Transverse colon (tissue), 4 donors: ENCODE measurements around the gene RASSF4. TPM values are rescaled to one million over a fixed set of nuclear protein-coding genes. Genes with fewer than 3 reads are reported as not detected.

Experiments used
- DNase-seq: peaks from one replicate; pipeline ENCODE4 v3.0.0-alpha.2; 2019
- H3K27ac ChIP-seq, 4 donors: fragments of 200-600 bp; sonication (generic); 2 replicates each; pipeline ENCODE4 v1.5.1; 2016 to 2018; ENCODE audit warnings: inconsistent platforms in 4 of 4
- H3K27me3 ChIP-seq: fragments of 200-600 bp; sonication (generic); 2 replicates; pipeline ENCODE4 v1.5.1; 2017; ENCODE audit warnings: inconsistent platforms
- H3K36me3 ChIP-seq, 4 donors: fragments of 200-600 bp; sonication (generic); 2 replicates each; pipeline ENCODE4 v1.5.1; 2017 to 2019; ENCODE audit warnings: inconsistent platforms in 4 of 4
- H3K4me1 ChIP-seq, 4 donors: fragments of 200-600 bp; sonication (generic); 2 replicates each; pipeline ENCODE4 v1.5.1; 2017 to 2020; ENCODE audit warnings: inconsistent platforms in 4 of 4
- H3K4me3 ChIP-seq, 4 donors: fragments of 200-600 bp; sonication (generic); 1 replicate in 1 of 4; 2 replicates in 3 of 4; pipeline versions ENCODE4 v1.5.1 to v1.6.1; 2017 to 2019; ENCODE audit warnings: inconsistent platforms in 4 of 4
- H3K9me3 ChIP-seq, 2 donors: fragments of 200-600 bp; sonication (generic); 2 replicates each; pipeline ENCODE4 v1.5.1; 2017 to 2019; ENCODE audit warnings: inconsistent platforms in 2 of 2
- EP300 ChIP-seq: sonication (generic); formaldehyde crosslinking; IDR thresholded peaks from one replicate; pipeline ENCODE4 v1.6.1; 2017; ENCODE audit warnings: antibody characterized with exemption, low read depth
- POLR2A ChIP-seq: fragments of 450-650 bp; IDR thresholded peaks from one replicate; pipeline ENCODE4 v1.6.1; 2016; ENCODE audit warnings: antibody characterized with exemption, mild to moderate bottlenecking, moderate library complexity
- POLR2AphosphoS5 ChIP-seq, 3 donors: sonication (generic); formaldehyde crosslinking; IDR thresholded peaks; one replicate each; pipeline ENCODE4 v1.6.1; 2016; ENCODE audit warnings: antibody characterized with exemption in 3 of 3
- WGBS, 2 donors: methylation state at CpG; one replicate each; pipeline ENCODE4 v1.1.5; 2018; ENCODE audit warnings: low coverage in 1 of 2; 5-methylcytosine and 5-hydroxymethylcytosine counted together
- in situ Hi-C, 4 donors: fragments of 200-750 bp; cut with MboI; loops; one replicate each; pipeline versions ENCODE4 v1.15.0 to v1.15.1; 2017; ENCODE audit warnings: low sequenced_read_pairs in 3 of 4, low pct_ligation_motif_present in 1 of 4, low pct_unique_long_range_greater_than_20kb in 1 of 4
- intact Hi-C: fragments of 100-400 bp; cut with DNase I; formaldehyde crosslinking; loops from one replicate; pipeline ENCODE4 v1.15.1; 2023; ENCODE audit warnings: low total_unique reads
- total RNA-seq, 4 donors: library from RNA; depleted of rRNA; stranded (reverse); fragments of >200 nt; gene quantifications; one replicate each; pipeline ENCODE4 v1.1.0, GENCODE V29; 2016
- TF ChIP-seq, protein P1 (sequence below), 5 experiments: fragments of 200-600 bp in 3 of 5; fragments of 450-650 bp in 2 of 5; sonication (generic) in 3 of 5; IDR thresholded peaks; 1 replicate in 2 of 5; 2 replicates in 3 of 5; pipeline ENCODE4 v1.5.1; 2016 to 2017; ENCODE audit warnings: antibody characterized with exemption in 5 of 5, inconsistent platforms in 3 of 5, mild to moderate bottlenecking in 2 of 5, moderate library complexity in 1 of 5

The RASSF4 gene
- total RNA-seq, 4 donors from 2014 or later = 26.8 to 37.8 (median 27.5) TPM

DNA sequence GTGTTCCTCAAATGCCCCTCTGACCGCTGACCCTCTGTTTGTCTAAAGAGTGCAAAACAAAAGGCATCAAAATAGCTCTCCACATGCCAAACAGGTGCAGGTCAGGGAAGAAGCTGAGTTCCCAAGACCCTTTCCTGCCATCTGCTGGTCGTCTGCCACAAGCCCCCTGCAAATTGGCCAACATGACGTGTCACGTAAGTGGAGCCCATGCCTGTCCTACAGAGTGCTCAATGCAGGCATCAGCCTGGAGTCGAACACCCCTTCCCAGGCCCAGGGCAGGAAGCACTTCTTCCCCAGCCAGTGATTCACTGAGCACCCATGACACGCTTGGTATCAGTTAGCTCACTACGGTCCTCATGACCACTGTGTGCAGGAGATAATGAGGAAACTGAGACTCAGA, 34.4 kb upstream of the RASSF4 start:
- 56% methylated on average over 7 of the region's 7 CpGs; no CpG with 5 or more reads in 1 of the 2 donors for WGBS, 2 donors
- H3K4me1 ChIP-seq = no peaks in the 10 kb centered on the region
- intact Hi-C loops = no loop called here
- H3K27me3 ChIP-seq = no peaks in the 10 kb centered on the region
- DNase-seq = no peak
- H3K9me3 ChIP-seq = no peaks in the 10 kb centered on the region
- TF ChIP-seq POLR2AphosphoS5 (IDR thresholded peaks at IDR 0.05) = no peak
- TF ChIP-seq, protein P1, sequence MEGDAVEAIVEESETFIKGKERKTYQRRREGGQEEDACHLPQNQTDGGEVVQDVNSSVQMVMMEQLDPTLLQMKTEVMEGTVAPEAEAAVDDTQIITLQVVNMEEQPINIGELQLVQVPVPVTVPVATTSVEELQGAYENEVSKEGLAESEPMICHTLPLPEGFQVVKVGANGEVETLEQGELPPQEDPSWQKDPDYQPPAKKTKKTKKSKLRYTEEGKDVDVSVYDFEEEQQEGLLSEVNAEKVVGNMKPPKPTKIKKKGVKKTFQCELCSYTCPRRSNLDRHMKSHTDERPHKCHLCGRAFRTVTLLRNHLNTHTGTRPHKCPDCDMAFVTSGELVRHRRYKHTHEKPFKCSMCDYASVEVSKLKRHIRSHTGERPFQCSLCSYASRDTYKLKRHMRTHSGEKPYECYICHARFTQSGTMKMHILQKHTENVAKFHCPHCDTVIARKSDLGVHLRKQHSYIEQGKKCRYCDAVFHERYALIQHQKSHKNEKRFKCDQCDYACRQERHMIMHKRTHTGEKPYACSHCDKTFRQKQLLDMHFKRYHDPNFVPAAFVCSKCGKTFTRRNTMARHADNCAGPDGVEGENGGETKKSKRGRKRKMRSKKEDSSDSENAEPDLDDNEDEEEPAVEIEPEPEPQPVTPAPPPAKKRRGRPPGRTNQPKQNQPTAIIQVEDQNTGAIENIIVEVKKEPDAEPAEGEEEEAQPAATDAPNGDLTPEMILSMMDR (IDR thresholded peaks at IDR 0.05) = peak in 1 of 5 experiments; percentile 12
- no peak overlapping the region for H3K27ac ChIP-seq
- H3K4me3 ChIP-seq = no peak overlapping the region
- in situ Hi-C loops = no loop called here
- no peaks in the 10 kb centered on the region for H3K36me3 ChIP-seq

DNA sequence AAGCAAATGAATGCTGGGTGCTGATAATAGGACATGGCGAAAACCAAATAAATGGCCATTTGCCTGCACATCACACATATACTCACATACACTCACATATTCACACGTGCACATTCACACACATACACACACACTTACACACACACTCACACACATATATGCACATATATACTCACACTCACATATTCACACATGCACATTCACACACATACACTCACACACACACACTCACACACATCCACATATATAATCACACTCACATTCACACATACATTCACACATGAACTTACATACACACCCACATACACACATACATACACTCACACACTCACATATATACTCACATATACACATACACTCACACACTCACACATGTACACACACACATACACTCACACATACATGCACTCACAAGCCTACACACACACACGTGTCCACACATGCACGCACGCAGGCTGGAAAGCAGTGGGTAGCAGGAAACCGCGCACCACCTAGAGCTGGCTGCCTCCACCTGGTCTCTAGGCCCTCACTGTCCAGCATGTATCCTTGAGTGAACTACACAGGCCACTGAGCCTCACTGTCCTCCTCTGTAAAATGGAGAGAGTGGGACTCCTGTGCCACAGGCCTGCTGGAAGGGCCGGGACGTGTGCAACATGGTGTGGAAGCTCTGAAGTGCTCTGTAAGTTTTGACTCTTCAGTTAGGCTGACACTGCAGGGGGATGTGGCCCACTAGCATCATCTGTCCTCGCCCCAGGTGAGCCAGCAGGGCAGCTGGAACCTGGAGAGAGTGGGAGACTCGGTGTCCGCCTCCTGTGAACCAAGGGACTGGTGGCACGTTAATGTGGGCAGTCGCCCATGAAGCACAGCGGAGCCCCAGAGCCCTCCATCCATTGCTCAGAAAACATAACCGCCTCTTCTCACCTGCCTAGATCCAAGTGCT, 33.5 kb upstream of the RASSF4 start:
- TF ChIP-seq POLR2A = no peak
- TF ChIP-seq POLR2AphosphoS5 (IDR thresholded peaks at IDR 0.05) = no peak
- Histone ChIP-seq H3K9me3 (no peaks in the 10 kb centered on the region), H3K27ac (no peak overlapping the region), H3K4me1 (no peaks in the 10 kb centered on the region), H3K36me3 (no peaks in the 10 kb centered on the region), H3K27me3 (no peaks in the 10 kb centered on the region), H3K4me3 (no peak overlapping the region)
- intact Hi-C loops = no loop called here
- DNase-seq = no peak
- 94 to 100% methylated on average over 2 to 16 of the region's 16 CpGs for WGBS, 2 donors
- in situ Hi-C loops = no loop called here

DNA sequence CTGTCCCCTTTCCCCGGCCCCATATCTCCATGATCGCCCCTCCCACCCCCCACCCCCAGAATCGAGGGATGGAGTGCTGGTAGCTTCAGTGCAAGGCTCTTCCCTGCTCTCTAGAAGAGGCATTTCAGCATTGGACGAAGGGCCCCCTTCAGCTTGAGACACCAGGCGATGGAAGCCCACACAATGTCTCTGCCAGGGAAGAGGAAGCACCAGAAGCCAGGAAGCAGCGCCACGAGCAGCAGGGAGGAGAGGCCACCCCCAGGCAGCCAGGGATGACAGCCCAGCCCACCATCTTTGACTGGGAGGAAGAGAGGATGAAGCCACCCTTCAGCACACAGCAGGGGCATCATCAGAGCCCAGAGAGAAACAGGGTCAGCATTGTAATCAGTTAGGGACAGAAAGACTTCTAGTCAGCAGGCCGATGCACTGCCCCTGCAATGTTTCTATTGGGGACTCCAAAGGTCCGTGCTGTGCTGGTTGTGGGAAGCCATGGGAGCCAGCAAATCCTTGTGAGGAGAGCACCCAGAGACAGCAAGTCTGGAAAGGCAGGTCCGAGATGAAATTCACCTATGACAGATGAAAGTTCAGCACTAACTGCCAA, 32.8 kb upstream of the RASSF4 start:
- WGBS, 2 donors = 70 to 83% methylated on average over 2 to 10 of the region's 10 CpGs
- no peak for DNase-seq
- Histone ChIP-seq H3K27me3 (no peaks in the 10 kb centered on the region), H3K9me3 (no peaks in the 10 kb centered on the region), H3K36me3 (no peaks in the 10 kb centered on the region), H3K27ac (no peak overlapping the region), H3K4me1 (no peaks in the 10 kb centered on the region), H3K4me3 (no peak overlapping the region)
- intact Hi-C loops (no loop called here), in situ Hi-C loops (no loop called here)
- no peak for TF ChIP-seq POLR2A

DNA sequence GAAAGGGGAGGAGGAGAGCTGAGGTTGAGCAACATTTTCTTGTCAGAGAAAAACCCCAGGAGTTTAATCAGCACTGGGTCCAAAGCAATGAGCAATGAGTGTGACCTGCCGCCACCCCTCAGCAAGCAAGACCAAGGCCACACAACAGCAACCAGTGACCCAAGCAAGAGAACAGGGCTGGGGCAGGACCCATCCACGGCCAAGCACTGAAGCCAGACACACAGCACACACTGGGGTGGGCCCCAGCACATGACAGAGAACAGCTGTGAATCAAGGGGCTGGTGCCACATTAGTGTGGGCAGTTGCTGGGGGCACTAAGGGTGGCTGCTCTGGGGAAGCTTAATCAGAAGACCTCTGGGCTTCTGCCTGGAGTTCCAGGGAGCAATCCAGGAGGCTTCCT, 32.2 kb upstream of the RASSF4 start:
- no peak overlapping the region for H3K27ac ChIP-seq
- no peaks in the 10 kb centered on the region for H3K9me3 ChIP-seq
- in situ Hi-C loops (no loop called here), intact Hi-C loops (no loop called here)
- H3K4me3 ChIP-seq = no peak overlapping the region
- no peaks in the 10 kb centered on the region for H3K27me3 ChIP-seq
- H3K36me3 ChIP-seq = no peaks in the 10 kb centered on the region
- DNase-seq = no peak
- TF ChIP-seq EP300 = no peak
- no peak for TF ChIP-seq POLR2AphosphoS5 (IDR thresholded peaks at IDR 0.05)
- TF ChIP-seq, protein P1 (IDR thresholded peaks at IDR 0.05) = no peak
- no peak for TF ChIP-seq POLR2A
- peaks cover 0 to 2% (median 0%) of the 10 kb centered on the region in 4 donors for H3K4me1 ChIP-seq
- WGBS, 2 donors = 74% methylated on average over 2 of the region's 2 CpGs; no CpG with 5 or more reads in 1 of the 2 donors

DNA sequence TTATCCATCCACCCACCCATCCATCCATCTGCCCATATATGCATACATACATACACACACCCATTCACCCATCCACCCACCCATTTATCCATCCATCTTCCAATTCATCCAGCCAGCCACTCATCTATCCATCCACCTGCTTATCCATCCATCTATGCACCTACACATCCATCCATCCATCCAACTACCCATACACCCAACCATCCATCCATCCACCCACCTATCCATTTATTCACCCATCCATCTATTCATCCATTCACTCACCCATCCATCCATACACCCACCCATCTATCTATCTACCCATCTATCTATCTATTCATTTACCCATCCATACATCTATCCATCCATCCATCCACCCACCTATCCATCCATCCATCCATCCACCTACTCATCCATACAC, 31.1 kb upstream of the RASSF4 start:
- intact Hi-C loops (no loop called here), in situ Hi-C loops (no loop called here)
- Histone ChIP-seq H3K9me3 (no peaks in the 10 kb centered on the region), H3K27me3 (no peaks in the 10 kb centered on the region), H3K4me3 (no peak overlapping the region), H3K36me3 (no peaks in the 10 kb centered on the region), H3K27ac (no peak overlapping the region), H3K4me1 (peaks cover 0 to 4% (median 2%) of the 10 kb centered on the region in 4 donors)
- TF ChIP-seq EP300 (no peak), POLR2AphosphoS5 (IDR thresholded peaks at IDR 0.05) (no peak), POLR2A (no peak)
- TF ChIP-seq, protein P1 (IDR thresholded peaks at IDR 0.05) = no peak
- DNase-seq = no peak
